Karpas-422 (cell line): ENCODE data around the gene IQSEC3. TPM values are rescaled to one million over a fixed set of nuclear protein-coding genes. Genes with fewer than 3 reads are reported as not detected.

Experiments used
- DNase-seq: peaks from one replicate; pipeline ENCODE4 v3.0.0-alpha.2; 2015
- H2AFZ ChIP-seq: fragments of 200-600 bp; sonication (generic); 2 replicates; pipeline ENCODE4 v1.6.1; 2014; ENCODE audit warnings: antibody characterized with exemption, low read length, mixed read lengths
- H3K27ac ChIP-seq: fragments of 200-600 bp; sonication (generic); 2 replicates; pipeline ENCODE4 v1.5.1; 2014; ENCODE audit warnings: mild to moderate bottlenecking, low read length, moderate library complexity
- H3K27me3 ChIP-seq: fragments of 200-600 bp; sonication (generic); 2 replicates; pipeline ENCODE4 v1.6.1; 2014; ENCODE audit warnings: low read length, mixed read lengths
- H3K36me3 ChIP-seq: fragments of 200-600 bp; sonication (generic); 2 replicates; pipeline ENCODE4 v1.6.1; 2014; ENCODE audit warnings: low read length, mixed read lengths; ENCODE audit not compliant: insufficient read depth
- H3K4me1 ChIP-seq: fragments of 200-600 bp; sonication (generic); 2 replicates; pipeline ENCODE4 v1.6.1; 2014; ENCODE audit warnings: mild to moderate bottlenecking, low read length, mixed read lengths
- H3K4me2 ChIP-seq: fragments of 200-600 bp; sonication (generic); 2 replicates; pipeline ENCODE4 v1.6.1; 2014; ENCODE audit warnings: low read length, low read depth, mild to moderate bottlenecking; ENCODE audit not compliant: poor library complexity, severe bottlenecking
- H3K4me3 ChIP-seq: fragments of 200-600 bp; sonication (generic); 2 replicates; pipeline ENCODE4 v1.5.1; 2014; ENCODE audit warnings: mild to moderate bottlenecking, antibody characterized with exemption, low read length, mixed read lengths
- H3K79me2 ChIP-seq: fragments of 200-600 bp; sonication (generic); 2 replicates; pipeline ENCODE4 v1.6.1; 2014; ENCODE audit warnings: mild to moderate bottlenecking, low read length, mixed read lengths
- H3K9ac ChIP-seq: fragments of 200-600 bp; sonication (generic); 2 replicates; pipeline ENCODE4 v1.6.0; 2014; ENCODE audit warnings: low read length
- H3K9me2 ChIP-seq: fragments of 200-600 bp; sonication (generic), shearing (Covaris generic); replicated peaks from 2 replicates; pipeline ENCODE4 v1.6.0; 2014; ENCODE audit warnings: mild to moderate bottlenecking, low read length, moderate library complexity; ENCODE audit not compliant: insufficient read depth
- H3K9me3 ChIP-seq: fragments of 300-700, 200-600 bp; sonication (generic); 2 replicates; pipeline ENCODE4 v1.6.1; 2014; ENCODE audit warnings: low read length, mixed read lengths
- H4K20me1 ChIP-seq: fragments of 200-600 bp; sonication (generic); 2 replicates; pipeline ENCODE4 v1.6.1; 2014; ENCODE audit warnings: mild to moderate bottlenecking, antibody characterized with exemption, low read length, low read depth; ENCODE audit not compliant: insufficient read depth
- total RNA-seq: library from RNA; depleted of rRNA; stranded (reverse); fragments of >200 nt; shearing (Covaris generic); gene quantifications from 2 replicates; pipeline ENCODE4 v1.2.3, GENCODE V29; 2014; ENCODE audit warnings: low replicate concordance

IQSEC3 gene
- total RNA-seq, 1 experiment from 2014 or later, result not detected

DNA sequence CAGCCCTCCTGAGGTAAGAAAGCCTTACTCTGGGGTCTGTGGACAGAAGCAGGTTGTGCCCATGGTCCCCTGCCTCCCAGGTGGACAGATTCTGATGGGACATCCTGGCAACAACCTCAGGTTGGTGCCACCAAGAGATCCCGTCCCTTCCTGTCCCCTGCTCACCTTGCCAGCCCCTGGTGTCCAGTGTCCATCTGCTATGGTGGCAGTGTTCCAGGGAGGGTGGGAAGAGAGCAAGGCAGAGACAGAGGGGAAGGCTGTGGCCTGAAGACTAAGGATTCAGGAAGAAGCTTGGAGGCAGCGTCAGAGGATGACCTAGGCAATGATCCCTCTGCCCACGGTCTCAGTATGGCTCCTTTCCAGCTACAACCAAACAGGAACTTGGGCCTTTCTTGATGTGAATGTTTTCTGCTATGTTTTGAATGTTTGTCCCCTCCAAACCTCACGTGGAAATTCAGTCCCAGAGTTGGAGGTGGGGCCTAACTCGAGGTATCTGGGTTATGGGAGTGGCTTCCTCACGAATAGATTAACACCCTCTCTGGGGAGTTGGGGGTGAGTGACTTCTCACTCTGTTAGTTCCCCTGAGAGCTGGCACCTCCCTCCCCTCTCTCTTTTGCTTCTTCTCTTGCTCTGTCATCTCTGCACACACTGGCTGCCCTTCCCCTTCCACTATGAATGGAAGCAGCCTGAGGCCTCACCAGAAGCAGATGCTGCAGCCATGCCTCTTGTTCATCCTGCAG is 26.9 kb downstream of the IQSEC3 start:
- Histone ChIP-seq H3K4me2 (no peak overlapping the region), H2AFZ (no peak overlapping the region), H3K27ac (no peak overlapping the region), H3K79me2 (no peaks in the 10 kb centered on the region), H4K20me1 (no peaks in the 10 kb centered on the region), H3K4me1 (peaks cover 4% of the 10 kb centered on the region), H3K36me3 (no peaks in the 10 kb centered on the region), H3K4me3 (no peak overlapping the region), H3K9me2 (no peaks in the 10 kb centered on the region), H3K27me3 (peaks cover 4% of the 10 kb centered on the region; the same call in 1 of the 2 replicates), H3K9ac (no peak overlapping the region), H3K9me3 (peaks cover 9% of the 10 kb centered on the region)
- peak; percentile 60 for DNase-seq

GRCh38 chr12:96543-96942 is 30.0 kb downstream of the IQSEC3 start:
- Histone ChIP-seq H3K4me3 (no peak overlapping the region), H3K4me1 (peaks cover 4% of the 10 kb centered on the region), H3K27ac (no peak overlapping the region), H3K79me2 (no peaks in the 10 kb centered on the region), H3K27me3 (peaks cover 4% of the 10 kb centered on the region; the same call in 1 of the 2 replicates), H3K9me2 (no peaks in the 10 kb centered on the region), H3K4me2 (no peak overlapping the region), H3K36me3 (no peaks in the 10 kb centered on the region), H3K9me3 (no peaks in the 10 kb centered on the region), H3K9ac (no peak overlapping the region), H4K20me1 (no peaks in the 10 kb centered on the region), H2AFZ (no peak overlapping the region)
- DNase-seq, result no peak

DNA sequence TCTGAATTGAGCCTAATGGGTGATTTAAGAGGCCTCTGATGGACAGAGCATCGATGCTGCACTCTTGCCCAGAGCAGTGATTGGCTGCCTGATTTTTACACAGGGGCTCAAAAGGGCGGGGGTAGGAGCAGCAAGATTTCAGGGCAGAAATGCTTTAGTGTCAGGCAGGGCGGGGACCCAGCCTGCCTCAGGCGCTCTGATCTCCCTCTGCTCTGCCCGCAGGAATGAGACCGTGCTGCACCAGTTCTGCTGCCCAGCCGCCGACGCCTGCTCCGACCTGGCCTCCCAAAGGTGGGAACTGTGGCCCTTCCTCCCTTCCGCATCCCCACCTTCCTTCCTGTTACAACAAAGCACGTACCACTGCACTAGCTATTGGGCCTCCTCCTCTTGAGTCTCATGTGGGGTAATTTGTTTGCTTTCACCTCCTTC is 32.4 kb downstream of the IQSEC3 start:
- no peak overlapping the region for H3K4me2 ChIP-seq
- H3K36me3 ChIP-seq, result no peaks in the 10 kb centered on the region
- DNase-seq, result no peak
- no peaks in the 10 kb centered on the region for H3K79me2 ChIP-seq
- no peaks in the 10 kb centered on the region for H3K9me2 ChIP-seq
- no peak overlapping the region for H2AFZ ChIP-seq
- no peak overlapping the region for H3K4me3 ChIP-seq
- no peaks in the 10 kb centered on the region for H4K20me1 ChIP-seq
- H3K27ac ChIP-seq, result no peak overlapping the region
- H3K4me1 ChIP-seq, result peaks cover 4% of the 10 kb centered on the region
- H3K9ac ChIP-seq, result no peak overlapping the region
- peaks cover 4% of the 10 kb centered on the region; the same call in 1 of the 2 replicates for H3K27me3 ChIP-seq
- H3K9me3 ChIP-seq, result no peaks in the 10 kb centered on the region; the same call in 1 of the 2 replicates

DNA sequence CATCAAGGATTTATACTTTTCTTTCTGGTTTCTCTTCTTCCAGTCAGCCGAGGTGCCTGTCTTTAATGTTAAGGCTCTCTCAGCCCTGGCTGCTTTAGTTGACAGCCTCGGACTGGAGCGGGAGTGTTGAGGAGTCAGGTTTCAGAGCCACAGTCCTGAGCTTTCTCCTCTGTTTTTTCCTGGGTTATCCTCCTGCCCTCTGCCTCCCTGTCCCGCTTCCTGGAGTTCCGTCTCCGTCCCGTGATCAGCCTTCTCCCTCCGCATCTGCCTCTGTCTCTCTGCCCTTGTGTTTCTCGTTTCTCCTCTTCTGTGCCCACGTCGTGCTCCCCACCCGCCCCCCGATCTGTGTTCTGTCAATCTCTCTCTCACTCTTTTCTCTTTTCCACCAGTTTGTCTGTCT is 33.0 kb downstream of the IQSEC3 start:
- no peak for DNase-seq
- no peaks in the 10 kb centered on the region for H3K36me3 ChIP-seq
- H3K79me2 ChIP-seq, result no peaks in the 10 kb centered on the region
- no peaks in the 10 kb centered on the region; the same call in 1 of the 2 replicates for H3K9me3 ChIP-seq
- H4K20me1 ChIP-seq, result no peaks in the 10 kb centered on the region
- H3K4me3 ChIP-seq, result no peak overlapping the region
- no peak overlapping the region for H3K9ac ChIP-seq
- peaks cover 4% of the 10 kb centered on the region for H3K4me1 ChIP-seq
- no peaks in the 10 kb centered on the region for H3K9me2 ChIP-seq
- no peak overlapping the region for H2AFZ ChIP-seq
- no peak overlapping the region for H3K4me2 ChIP-seq
- peaks cover 3% of the 10 kb centered on the region; the same call in 1 of the 2 replicates for H3K27me3 ChIP-seq
- H3K27ac ChIP-seq, result no peak overlapping the region

GRCh38 chr12:101969-102878 is 35.7 kb downstream of the IQSEC3 start:
- Histone ChIP-seq H3K4me2 (no peak overlapping the region), H3K9ac (no peak overlapping the region)

GRCh38 chr12:102879-103168 is 36.3 kb downstream of the IQSEC3 start:
- H3K4me2 ChIP-seq, result no peak overlapping the region
- no peaks in the 10 kb centered on the region for H3K36me3 ChIP-seq
- no peaks in the 10 kb centered on the region for H3K79me2 ChIP-seq
- no peaks in the 10 kb centered on the region; the same call in 1 of the 2 replicates for H3K9me3 ChIP-seq
- no peak overlapping the region for H3K27ac ChIP-seq
- H2AFZ ChIP-seq, result no peak overlapping the region
- H4K20me1 ChIP-seq, result no peaks in the 10 kb centered on the region
- H3K4me3 ChIP-seq, result no peak overlapping the region
- H3K4me1 ChIP-seq, result peaks cover 13% of the 10 kb centered on the region
- no peak overlapping the region for H3K9ac ChIP-seq
- DNase-seq, result no peak
- no peaks in the 10 kb centered on the region for H3K27me3 ChIP-seq
- no peaks in the 10 kb centered on the region for H3K9me2 ChIP-seq

More at GRCh38 chr12:101969-102878, 35.7 kb downstream of the IQSEC3 start:
- Histone ChIP-seq H4K20me1 (no peaks in the 10 kb centered on the region), H2AFZ (no peak overlapping the region), H3K79me2 (no peaks in the 10 kb centered on the region), H3K9me3 (no peaks in the 10 kb centered on the region; the same call in 1 of the 2 replicates), H3K4me3 (no peak overlapping the region), H3K4me1 (peaks cover 16% of the 10 kb centered on the region), H3K27me3 (no peaks in the 10 kb centered on the region), H3K27ac (no peak overlapping the region), H3K9me2 (no peaks in the 10 kb centered on the region), H3K36me3 (no peaks in the 10 kb centered on the region)
- no peak for DNase-seq

DNA sequence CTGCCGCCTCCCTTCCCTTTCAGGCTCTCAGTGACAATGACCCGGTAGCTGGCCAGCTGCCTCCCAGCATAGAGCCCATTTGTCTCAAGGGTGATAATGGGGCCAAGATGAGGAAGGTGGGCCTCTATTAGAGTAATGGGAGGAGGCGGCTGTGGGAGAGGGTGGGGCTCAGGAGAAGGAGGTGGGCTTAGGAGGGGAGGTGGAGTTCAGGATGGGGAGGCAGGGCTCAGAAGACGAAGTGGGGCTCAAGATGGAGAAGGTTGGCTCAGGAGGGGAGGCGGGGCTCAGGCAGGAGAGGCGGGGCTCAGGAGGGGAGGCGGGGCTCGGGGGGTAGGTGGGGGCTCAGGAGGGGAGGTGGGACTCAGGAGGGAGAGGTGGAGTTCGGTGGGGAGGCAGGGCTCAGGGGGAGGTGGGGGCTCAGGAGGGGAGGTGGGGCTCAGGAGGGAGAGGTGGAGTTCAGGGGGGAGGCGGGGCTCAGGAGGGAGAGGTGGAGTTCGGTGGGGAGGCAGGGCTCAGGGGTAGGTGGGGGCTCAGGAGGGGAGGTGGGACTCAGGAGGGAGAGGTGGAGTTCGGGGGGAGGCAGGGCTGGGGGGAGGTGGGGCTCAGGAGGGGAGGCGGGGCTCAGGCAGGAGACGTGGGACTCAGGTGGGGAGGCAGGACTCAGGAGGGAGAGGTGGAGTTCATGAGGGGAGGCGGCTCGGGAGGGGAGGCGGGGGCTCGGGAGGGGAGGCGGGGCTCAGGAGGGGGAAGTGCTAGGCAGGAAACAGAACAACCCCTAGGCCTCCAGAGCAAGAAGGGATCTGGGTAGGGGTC is 36.8 kb downstream of the IQSEC3 start:
- Histone ChIP-seq H3K4me3 (no peak overlapping the region), H3K36me3 (no peaks in the 10 kb centered on the region), H3K4me1 (peaks cover 12% of the 10 kb centered on the region), H3K9me3 (no peaks in the 10 kb centered on the region; the same call in 1 of the 2 replicates), H4K20me1 (no peaks in the 10 kb centered on the region), H2AFZ (no peak overlapping the region), H3K9me2 (no peaks in the 10 kb centered on the region), H3K27me3 (no peaks in the 10 kb centered on the region), H3K79me2 (no peaks in the 10 kb centered on the region), H3K9ac (no peak overlapping the region), H3K27ac (no peak overlapping the region), H3K4me2 (no peak overlapping the region)
- peak; percentile 79 for DNase-seq
